SK-MEL-5 (cell line): ENCODE data around the gene USH2A. TPM values are rescaled to one million over a fixed set of nuclear protein-coding genes. Genes with fewer than 3 reads are reported as not detected.

ENCODE experiments used
- DNase-seq: peaks from one replicate; pipeline ENCODE4 v3.0.0-alpha.2; 2016; ENCODE audit warnings: low read depth, low spot score
- in situ Hi-C: cut with HindIII; loops from 2 replicates; pipeline ENCODE4 v1.10.0; 2016; ENCODE audit warnings: low sequenced_read_pairs, high pct_unique_total_duplicates, low pct_unique_long_range_greater_than_20kb
- total RNA-seq: library from RNA; depleted of rRNA; stranded (reverse); fragments of >200 nt; shearing (Covaris generic); gene quantifications from 2 replicates; pipeline ENCODE4 v1.2.3, GENCODE V29; 2014

The USH2A gene
- total RNA-seq, 1 experiment from 2014 or later: 0.79 TPM

GRCh38 chr1:216123446-216124191 lies 299.6 kb downstream of the USH2A start:
- in situ Hi-C loops: no loop called here
- no peak for DNase-seq

GRCh38 chr1:216119600-216119999 lies 303.6 kb downstream of the USH2A start:
- in situ Hi-C loops: no loop called here
- peak; percentile 59 for DNase-seq

DNA sequence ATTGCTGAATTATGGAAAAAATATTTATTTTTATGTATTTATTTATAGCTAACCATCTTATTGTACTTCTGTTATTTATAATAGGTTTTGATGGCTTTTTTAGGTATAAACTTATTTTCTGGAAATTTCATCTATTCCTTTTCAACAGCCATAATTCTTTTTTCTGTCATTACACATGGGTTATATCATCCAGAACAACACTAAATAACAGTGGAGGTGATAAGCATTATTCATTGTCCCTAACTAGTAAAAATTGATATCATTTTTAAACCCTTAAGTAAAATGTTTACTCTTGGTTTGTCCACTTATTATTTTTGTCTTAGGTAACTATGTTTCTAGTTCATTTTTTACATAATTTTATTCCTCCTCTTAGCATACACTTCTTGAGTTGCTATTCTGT lies 309.1 kb downstream of the USH2A start:
- no peak for DNase-seq
- in situ Hi-C loops: no loop called here

- no peak for DNase-seq
- in situ Hi-C loops: no loop called here
Observed at GRCh38 chr1:216113181-216113580, 310.1 kb downstream of the USH2A start.

DNA sequence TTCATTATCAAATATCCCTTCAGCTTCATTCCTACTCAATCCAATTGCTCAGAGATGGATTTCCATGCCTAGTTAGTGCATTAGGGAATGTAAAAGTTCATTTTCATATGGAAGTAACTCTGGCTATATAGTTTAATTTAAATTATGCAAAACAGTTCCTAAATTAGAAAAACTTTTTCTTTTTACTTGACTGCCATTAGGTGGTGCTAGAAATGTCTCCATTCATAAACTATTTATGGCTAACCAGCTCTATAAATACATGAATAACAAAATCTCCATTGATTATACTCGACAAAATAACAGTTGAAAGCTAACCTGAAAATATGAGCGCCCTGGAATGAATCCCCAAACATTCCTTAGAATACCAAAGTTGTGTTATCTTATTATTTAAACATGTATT lies 311.4 kb downstream of the USH2A start:
- peak; percentile 5 for DNase-seq
- in situ Hi-C loops: no loop called here

- in situ Hi-C loops: no loop called here
- DNase-seq: no peak
Observed at GRCh38 chr1:216095400-216095799, 327.8 kb downstream of the USH2A start.

- no peak for DNase-seq
- in situ Hi-C loops: no loop called here
Observed at GRCh38 chr1:216090556-216090955, 332.7 kb downstream of the USH2A start.

- DNase-seq: no peak
- in situ Hi-C loops: no loop called here
Observed at GRCh38 chr1:216086678-216087077, 336.6 kb downstream of the USH2A start.

DNA sequence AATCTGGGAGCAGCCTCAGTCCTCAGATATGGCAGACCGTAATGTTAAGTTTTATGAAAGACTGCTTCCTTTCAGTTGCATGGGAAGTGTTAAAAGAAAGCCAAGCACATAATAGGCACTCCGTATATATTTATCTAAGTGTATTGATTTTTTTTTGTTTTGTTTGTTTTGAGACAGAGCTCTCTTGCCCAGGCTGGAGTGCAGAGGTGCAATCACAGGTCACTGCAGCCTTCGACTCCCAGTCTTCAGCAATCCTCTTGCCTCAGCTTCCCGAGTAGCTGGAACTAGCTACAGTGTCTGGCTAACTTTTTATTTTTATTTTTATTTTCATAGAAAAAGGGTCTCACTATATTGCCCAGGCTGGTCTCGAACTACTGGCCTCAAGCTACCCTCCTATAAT lies 341.8 kb downstream of the USH2A start:
- no peak for DNase-seq

GRCh38 chr1:216076751-216077150 lies 346.5 kb downstream of the USH2A start:
- in situ Hi-C loops: no loop called here
- peak; percentile 98 for DNase-seq

More for the DNA sequence above, 341.8 kb downstream of the USH2A start:
- in situ Hi-C loops: no loop called here

DNA sequence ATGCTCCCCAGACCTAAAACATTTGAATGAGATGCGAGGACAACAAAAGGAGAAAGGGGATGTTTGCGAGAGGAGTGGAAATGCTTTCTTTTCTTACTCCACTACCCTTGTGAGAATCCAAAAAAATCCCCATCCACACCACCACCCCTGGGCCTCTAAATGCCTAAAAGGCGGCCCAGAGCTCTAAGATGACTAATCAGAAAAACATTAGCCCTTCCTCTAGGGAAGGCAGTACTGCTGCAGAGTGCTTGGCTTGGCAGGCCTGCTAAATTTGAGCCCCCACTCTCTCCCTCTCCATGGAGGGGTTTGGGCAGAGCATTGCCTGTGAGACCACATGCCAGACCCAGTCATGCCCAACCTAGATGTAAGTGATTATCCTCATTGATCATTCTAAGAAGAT lies 347.9 kb downstream of the USH2A start:
- DNase-seq: peak; percentile 57
- in situ Hi-C loops: no loop called here

GRCh38 chr1:216073793-216074595 lies 349.3 kb downstream of the USH2A start:
- DNase-seq: peak; percentile 61
- in situ Hi-C loops: no loop called here

DNA sequence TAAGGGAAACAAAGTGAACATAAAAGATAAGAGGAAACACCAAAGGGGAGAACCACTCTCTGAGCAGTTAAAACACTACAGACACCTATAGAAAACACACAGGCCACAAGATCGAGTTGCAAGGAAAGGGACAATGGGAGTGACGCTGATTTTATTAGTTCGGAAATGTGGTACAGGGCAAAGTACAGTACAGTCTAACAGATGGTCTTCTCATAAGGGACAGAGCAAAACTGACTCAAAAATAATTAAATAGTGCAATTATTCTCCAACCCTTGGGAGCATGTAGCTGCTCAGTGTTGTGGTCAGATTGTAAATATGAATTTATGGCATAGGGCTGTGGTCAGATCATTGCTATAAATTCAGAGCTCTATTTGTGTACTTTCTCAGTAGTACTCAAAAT lies 352.0 kb downstream of the USH2A start:
- in situ Hi-C loops: no loop called here
- no peak for DNase-seq

DNA sequence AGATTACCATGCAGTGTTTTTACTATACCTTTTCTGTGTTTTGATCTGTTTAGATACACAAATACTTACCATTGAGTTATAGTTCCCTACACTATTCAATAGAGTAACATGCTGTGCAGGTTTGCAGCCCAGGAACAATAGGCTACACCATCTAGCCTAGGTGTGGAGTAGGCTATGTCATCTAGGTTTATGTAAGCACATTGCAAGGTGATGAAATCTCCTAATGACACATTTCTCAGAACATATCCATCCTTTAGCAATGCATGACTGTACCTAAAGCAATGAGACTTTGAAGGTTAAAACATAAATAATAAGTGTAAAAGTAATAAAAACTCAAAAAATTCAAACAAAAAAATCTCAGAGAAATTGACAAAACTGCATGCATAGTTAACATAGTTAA lies 358.6 kb downstream of the USH2A start:
- DNase-seq: no peak
- in situ Hi-C loops: no loop called here

- in situ Hi-C loops: no loop called here
- no peak for DNase-seq
Observed at GRCh38 chr1:216057947-216058346, 365.3 kb downstream of the USH2A start.

- in situ Hi-C loops: no loop called here
Observed at GRCh38 chr1:216057063-216057462, 366.2 kb downstream of the USH2A start.

DNA sequence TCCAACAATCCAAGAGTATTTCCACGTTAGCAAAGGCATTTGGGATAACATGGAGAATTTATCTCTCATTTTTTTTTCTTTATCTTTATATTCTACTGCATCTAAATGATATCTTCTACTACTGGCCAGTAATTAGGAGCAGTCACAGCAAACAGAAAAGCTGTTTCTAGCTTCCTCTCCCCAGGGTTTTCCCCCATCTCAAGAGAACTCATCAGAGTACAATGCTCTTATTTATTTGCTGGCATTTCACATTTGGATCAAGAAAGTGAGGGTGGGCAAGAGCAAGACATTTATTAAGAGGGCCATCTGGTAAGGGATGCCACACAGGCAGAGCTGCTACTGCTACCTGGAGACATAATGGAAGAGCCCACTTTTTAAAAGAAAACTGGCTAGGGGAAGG lies 368.2 kb downstream of the USH2A start:
- peak; percentile 86 for DNase-seq
- in situ Hi-C loops: no loop called here

More at GRCh38 chr1:216057063-216057462, 366.2 kb downstream of the USH2A start:
- no peak for DNase-seq

- in situ Hi-C loops: no loop called here
- DNase-seq: peak; percentile 60
Observed at GRCh38 chr1:216054600-216054999, 368.6 kb downstream of the USH2A start.

DNA sequence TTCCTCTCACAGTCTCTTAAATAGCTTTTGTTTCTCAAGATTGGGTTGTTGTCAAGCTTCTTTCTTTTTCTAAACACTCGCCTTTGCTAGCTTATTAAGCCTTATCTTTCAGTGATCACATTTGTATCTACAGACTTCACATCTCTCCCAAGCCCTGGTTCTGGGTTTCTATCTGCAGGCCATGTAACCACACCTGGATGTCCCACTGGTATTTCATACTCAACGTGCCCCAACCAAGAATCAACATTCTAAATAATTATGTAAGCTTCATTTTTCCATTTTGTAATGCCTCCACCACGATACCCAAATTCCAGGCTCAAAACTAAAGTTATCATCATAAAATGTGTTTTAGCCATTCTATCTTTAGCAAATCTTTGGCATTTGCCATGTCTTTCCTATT lies 372.2 kb downstream of the USH2A start:
- in situ Hi-C loops: no loop called here
- DNase-seq: no peak
